ENCODE data around the gene BEGAIN. TPM values are rescaled to one million over a fixed set of nuclear protein-coding genes. Genes with fewer than 3 reads are reported as not detected.

The BEGAIN gene
- polyA plus RNA-seq, 4 donors: 1.2 to 3.6 (median 1.8) TPM

Other genes with a start within 250 kb of the BEGAIN start
- 10 to 100 TPM in 2 of 4 donors, 1 to 10 TPM in 2; 6.3 to 11.0 (median 9.7) TPM for gene WDR25, start 210.9 kb downstream of the BEGAIN start, polyA plus RNA-seq (ENCODE audit: insufficient read length in 4 of 4)
- 10 to 100 TPM in 3 of 4 donors, 1 to 10 TPM in 1; 6.5 to 32.2 (median 15.7) TPM for gene DLK1, start 139.5 kb upstream of the BEGAIN start, polyA plus RNA-seq (ENCODE audit: insufficient read length in 4 of 4)
- gene MEG3, start 238.7 kb upstream of the BEGAIN start, polyA plus RNA-seq (ENCODE audit: insufficient read length in 4 of 4): 100 to 1,000 TPM in 3 of 4 donors, 10 to 100 TPM in 1; 90.4 to 218 (median 152) TPM